ENCODE data around the gene SLC25A21. TPM values are rescaled to one million over a fixed set of nuclear protein-coding genes. Genes with fewer than 3 reads are reported as not detected.

Gene SLC25A21
- total and polyA plus RNA-seq, 8 donors, result 0.40 to 5.4 (median 1.3) TPM; not detected in 2

- no peak for TF ChIP-seq EP300 (IDR thresholded peaks at IDR 0.05)
- no peak for TF ChIP-seq POLR2AphosphoS5 (IDR thresholded peaks at IDR 0.05)
- TF ChIP-seq POLR2A (IDR thresholded peaks at IDR 0.05), result no peak
- TF ChIP-seq CTCF (IDR thresholded peaks at IDR 0.05), result no peak
- H3K9me3 ChIP-seq, result no peaks in the 10 kb centered on the region
- no peaks in the 10 kb centered on the region for H3K27me3 ChIP-seq
Observed at GRCh38 chr14:37019488-37019887, 152.9 kb downstream of the SLC25A21 start.

GRCh38 chr14:37018571-37019240, 153.7 kb downstream of the SLC25A21 start:
- TF ChIP-seq POLR2AphosphoS5 (IDR thresholded peaks at IDR 0.05), result no peak
- 67 to 89% (median 78%) methylated on average over 3 of the region's 3 CpGs for WGBS, 5 donors
- no peak overlapping the region for H3K4me3 ChIP-seq
- intact Hi-C loops (cut with DNase I; ENCODE audit: low total_unique reads), result no loop called here
- H3K27me3 ChIP-seq, result no peaks in the 10 kb centered on the region
- DNase-seq, result no peak
- H3K27ac ChIP-seq, result no peak overlapping the region
- H3K4me1 ChIP-seq, result no peaks in the 10 kb centered on the region
- no peaks in the 10 kb centered on the region for H3K9me3 ChIP-seq
- no peaks in the 10 kb centered on the region for H3K36me3 ChIP-seq

More at GRCh38 chr14:37019488-37019887, 152.9 kb downstream of the SLC25A21 start:
- 71 to 89% (median 86%) methylated on average over 1 of the region's 1 CpG for WGBS, 5 donors
- Histone ChIP-seq H3K4me3 (no peak overlapping the region), H3K4me1 (no peaks in the 10 kb centered on the region), H3K27ac (no peak overlapping the region), H3K36me3 (no peaks in the 10 kb centered on the region)
- no peak for DNase-seq
- intact Hi-C loops (cut with DNase I; ENCODE audit: low total_unique reads), result no loop called here

GRCh38 chr14:37013078-37013477, 159.3 kb downstream of the SLC25A21 start:
- Histone ChIP-seq H3K27ac (no peak overlapping the region), H3K9me3 (no peaks in the 10 kb centered on the region), H3K4me3 (no peak overlapping the region), H3K4me1 (no peaks in the 10 kb centered on the region), H3K36me3 (no peaks in the 10 kb centered on the region), H3K27me3 (no peaks in the 10 kb centered on the region)
- DNase-seq, result no peak
- TF ChIP-seq POLR2AphosphoS5 (IDR thresholded peaks at IDR 0.05), result no peak
- no peak for TF ChIP-seq EP300 (IDR thresholded peaks at IDR 0.05)
- no peak for TF ChIP-seq POLR2A (IDR thresholded peaks at IDR 0.05)
- TF ChIP-seq CTCF (IDR thresholded peaks at IDR 0.05), result no peak
- 22 to 35% (median 26%) methylated on average over 4 of the region's 4 CpGs for WGBS, 5 donors
- intact Hi-C loops (cut with DNase I; ENCODE audit: low total_unique reads), result no loop called here

- no peak for DNase-seq
- intact Hi-C loops (cut with DNase I; ENCODE audit: low total_unique reads), result no loop called here
- no peaks in the 10 kb centered on the region for H3K4me1 ChIP-seq
- no peaks in the 10 kb centered on the region for H3K36me3 ChIP-seq
- no peak overlapping the region for H3K4me3 ChIP-seq
- H3K9me3 ChIP-seq, result no peaks in the 10 kb centered on the region
- 59 to 71% (median 63%) methylated on average over 1 of the region's 1 CpG for WGBS, 5 donors
- no peaks in the 10 kb centered on the region for H3K27me3 ChIP-seq
- no peak overlapping the region for H3K27ac ChIP-seq
- no peak for TF ChIP-seq POLR2AphosphoS5 (IDR thresholded peaks at IDR 0.05)
- TF ChIP-seq POLR2A (IDR thresholded peaks at IDR 0.05), result no peak
- TF ChIP-seq EP300 (IDR thresholded peaks at IDR 0.05), result no peak
- TF ChIP-seq CTCF (IDR thresholded peaks at IDR 0.05), result no peak
Observed at GRCh38 chr14:36998686-36999085, 173.7 kb downstream of the SLC25A21 start.

GRCh38 chr14:36997843-36998242, 174.6 kb downstream of the SLC25A21 start:
- no peak overlapping the region for H3K4me3 ChIP-seq
- WGBS, 5 donors, result 31 to 45% (median 41%) methylated on average over 4 of the region's 4 CpGs
- no peaks in the 10 kb centered on the region for H3K36me3 ChIP-seq
- no peak for DNase-seq
- no peaks in the 10 kb centered on the region for H3K9me3 ChIP-seq
- H3K27ac ChIP-seq, result no peak overlapping the region
- no peaks in the 10 kb centered on the region for H3K4me1 ChIP-seq
- no peak for TF ChIP-seq POLR2AphosphoS5 (IDR thresholded peaks at IDR 0.05)
- no peak for TF ChIP-seq EP300 (IDR thresholded peaks at IDR 0.05)
- no peak for TF ChIP-seq CTCF (IDR thresholded peaks at IDR 0.05)
- no peak for TF ChIP-seq POLR2A (IDR thresholded peaks at IDR 0.05)
- no peaks in the 10 kb centered on the region for H3K27me3 ChIP-seq
- intact Hi-C loops (cut with DNase I; ENCODE audit: low total_unique reads), result no loop called here

Measured in stomach (tissue), 9 donors.